HG03565 (cell line): ENCODE results near the gene PECR.

ENCODE experiments used
- ATAC-seq: cut with Tn5 transposase; IDR thresholded peaks from one replicate; pipeline ENCODE4 v1.9.1; 2021; ENCODE audit warnings: mild to moderate bottlenecking, moderate library complexity; ENCODE audit not compliant: unreplicated experiment

Gene PECR

DNA sequence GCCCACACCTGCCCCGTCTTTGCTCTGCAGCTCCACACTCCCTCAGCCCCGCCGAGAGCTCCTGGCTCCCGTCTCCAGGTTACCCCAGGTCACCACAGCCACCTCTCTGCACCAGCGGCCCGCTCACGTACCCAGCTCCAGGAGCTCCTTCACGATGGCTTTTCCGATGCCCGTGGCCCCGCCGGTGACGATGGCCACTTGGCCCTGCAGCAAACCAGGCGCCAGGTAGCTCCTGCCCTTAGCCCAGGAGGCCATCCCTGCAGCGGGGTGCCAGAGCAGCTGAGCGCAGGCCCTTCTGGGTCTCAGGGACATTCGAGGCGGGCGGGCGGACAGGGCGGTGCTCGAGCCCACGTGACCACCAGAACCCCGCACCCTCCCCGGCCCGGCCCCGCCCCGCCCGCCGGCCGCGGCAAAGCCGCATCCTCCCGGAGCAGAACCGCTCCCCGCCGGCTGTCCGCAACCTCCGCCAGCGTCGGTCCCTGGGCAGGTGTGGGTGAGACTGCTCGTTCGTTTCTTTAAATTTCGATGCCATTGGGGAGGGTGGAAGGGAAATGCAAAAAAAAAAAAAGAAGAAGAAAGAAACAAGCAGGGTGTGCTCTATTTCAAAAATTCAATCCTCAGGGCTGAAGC is at the start of gene PECR, which contains the start of gene TMEM169:
Gene PECR (minus strand): TSS at position 323 of the 630 bp plus-strand sequence. CDS start 68 bp downstream, at position 255.
Gene TMEM169 (plus strand): TSS at position 433 of the 630 bp plus-strand sequence. CDS start 14,045 bp downstream, outside the sequence.
- peak; percentile 81 for ATAC-seq

- ATAC-seq: no peak
These were observed 48.9 kb upstream of the PECR start for GRCh38 chr2:216130346-216130971.

- no peak for ATAC-seq
These were observed 45.3 kb upstream of the PECR start for GRCh38 chr2:216126943-216127342.

- no peak for ATAC-seq
These were observed 39.6 kb upstream of the PECR start for GRCh38 chr2:216121255-216121654.

DNA sequence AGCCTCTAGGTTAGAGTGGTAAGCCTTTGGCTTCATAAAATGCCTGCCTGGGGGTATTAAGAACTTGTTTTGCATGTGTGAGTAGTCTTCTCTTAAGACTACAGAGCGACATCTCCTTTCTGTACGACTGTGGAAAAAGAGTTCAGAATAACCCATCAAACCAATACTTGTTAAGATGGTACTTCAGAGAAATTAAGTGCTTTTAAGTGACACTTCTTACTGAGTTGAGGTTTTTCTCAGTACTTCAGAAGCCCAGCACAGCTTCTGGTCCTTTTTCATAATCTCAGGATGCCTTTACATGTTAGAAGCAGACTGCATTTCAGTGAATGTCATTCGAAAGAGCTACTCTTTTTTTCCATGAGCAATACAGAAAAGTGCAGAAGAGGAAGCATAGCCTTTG is 38.4 kb upstream of the PECR start:
- ATAC-seq: no peak

- no peak for ATAC-seq
These were observed 37.5 kb upstream of the PECR start for GRCh38 chr2:216119146-216119545.

- ATAC-seq: no peak
These were observed 36.9 kb upstream of the PECR start for GRCh38 chr2:216118474-216118873.

DNA sequence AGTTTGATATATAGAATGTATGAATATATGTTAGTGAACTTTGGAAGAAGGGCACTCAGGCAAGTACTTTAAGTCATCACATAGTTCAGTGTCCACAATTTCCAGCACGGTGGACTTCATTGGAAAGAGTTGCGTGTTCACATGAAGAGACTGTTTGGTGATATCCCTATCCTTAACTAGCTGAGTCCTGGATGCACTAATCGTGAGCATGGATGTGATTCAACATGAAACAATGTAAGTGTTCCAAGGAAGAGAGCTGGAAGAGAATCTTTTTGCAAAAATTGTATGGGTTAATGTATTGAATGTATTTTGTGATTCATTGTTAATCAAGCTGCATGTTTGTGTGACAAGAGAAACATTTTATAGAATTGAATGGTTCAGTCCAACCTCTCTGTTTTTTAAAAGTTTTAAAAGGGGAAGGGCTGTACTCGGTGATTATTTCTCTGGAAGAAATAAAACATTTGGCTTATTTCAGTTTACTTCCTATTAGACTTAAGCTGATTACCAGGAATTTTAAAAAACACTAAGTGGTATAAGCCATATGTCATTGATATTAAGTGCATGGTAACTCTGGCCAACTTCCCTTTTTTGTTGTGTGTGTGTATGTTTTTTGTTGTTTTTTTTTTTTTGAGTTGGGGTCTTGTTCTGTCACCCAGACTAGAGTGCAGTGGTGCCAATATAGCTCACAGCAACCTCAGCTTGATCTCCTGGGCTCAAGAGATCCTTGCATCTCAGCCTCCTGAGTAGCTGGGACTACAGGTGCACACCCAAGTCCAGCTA is 36.1 kb upstream of the PECR start:
- ATAC-seq: no peak

DNA sequence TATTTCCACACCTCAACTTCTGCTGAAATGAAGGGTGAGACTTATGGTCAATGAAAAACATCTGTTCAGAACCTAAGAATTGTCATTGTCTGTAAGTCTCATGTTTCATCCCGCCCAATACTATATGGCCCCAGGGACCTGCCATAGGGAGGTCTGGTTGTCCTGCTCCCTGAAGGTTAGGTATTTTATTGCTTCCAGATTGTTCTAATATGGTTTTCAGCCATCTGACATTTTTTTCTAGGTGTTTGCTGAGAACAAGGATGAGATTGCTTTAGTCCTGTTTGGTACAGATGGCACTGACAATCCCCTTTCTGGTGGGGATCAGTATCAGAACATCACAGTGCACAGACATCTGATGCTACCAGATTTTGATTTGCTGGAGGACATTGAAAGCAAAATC is 34.8 kb upstream of the PECR start:
- ATAC-seq: no peak

GRCh38 chr2:216114714-216115531 is 33.3 kb upstream of the PECR start:
- peak; percentile 32 for ATAC-seq

GRCh38 chr2:216114382-216114713 is 32.7 kb upstream of the PECR start:
- no peak for ATAC-seq

GRCh38 chr2:216113572-216113971 is 32.0 kb upstream of the PECR start:
- ATAC-seq: peak; percentile 64

DNA sequence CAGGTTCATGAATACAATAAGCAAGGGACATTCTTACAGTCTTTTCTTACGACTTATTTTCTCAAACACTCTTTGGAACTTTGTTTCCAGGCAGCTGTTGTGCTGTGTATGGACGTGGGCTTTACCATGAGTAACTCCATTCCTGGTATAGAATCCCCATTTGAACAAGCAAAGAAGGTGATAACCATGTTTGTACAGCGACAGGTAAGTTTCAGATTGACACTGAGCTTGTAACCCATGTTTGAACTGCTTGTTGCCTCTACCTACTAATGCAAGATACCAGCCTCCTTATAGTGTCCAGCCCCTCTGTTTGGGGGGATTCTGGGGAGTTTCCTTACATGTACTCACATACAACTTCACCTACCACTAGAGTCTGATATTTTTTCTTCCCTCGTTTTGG is 31.3 kb upstream of the PECR start:
- ATAC-seq: no peak

GRCh38 chr2:216111122-216111521 is 29.5 kb upstream of the PECR start:
- no peak for ATAC-seq

GRCh38 chr2:216110620-216111019 is 29.0 kb upstream of the PECR start:
- no peak for ATAC-seq

GRCh38 chr2:216109962-216110614 is 28.5 kb upstream of the PECR start:
- no peak for ATAC-seq

DNA sequence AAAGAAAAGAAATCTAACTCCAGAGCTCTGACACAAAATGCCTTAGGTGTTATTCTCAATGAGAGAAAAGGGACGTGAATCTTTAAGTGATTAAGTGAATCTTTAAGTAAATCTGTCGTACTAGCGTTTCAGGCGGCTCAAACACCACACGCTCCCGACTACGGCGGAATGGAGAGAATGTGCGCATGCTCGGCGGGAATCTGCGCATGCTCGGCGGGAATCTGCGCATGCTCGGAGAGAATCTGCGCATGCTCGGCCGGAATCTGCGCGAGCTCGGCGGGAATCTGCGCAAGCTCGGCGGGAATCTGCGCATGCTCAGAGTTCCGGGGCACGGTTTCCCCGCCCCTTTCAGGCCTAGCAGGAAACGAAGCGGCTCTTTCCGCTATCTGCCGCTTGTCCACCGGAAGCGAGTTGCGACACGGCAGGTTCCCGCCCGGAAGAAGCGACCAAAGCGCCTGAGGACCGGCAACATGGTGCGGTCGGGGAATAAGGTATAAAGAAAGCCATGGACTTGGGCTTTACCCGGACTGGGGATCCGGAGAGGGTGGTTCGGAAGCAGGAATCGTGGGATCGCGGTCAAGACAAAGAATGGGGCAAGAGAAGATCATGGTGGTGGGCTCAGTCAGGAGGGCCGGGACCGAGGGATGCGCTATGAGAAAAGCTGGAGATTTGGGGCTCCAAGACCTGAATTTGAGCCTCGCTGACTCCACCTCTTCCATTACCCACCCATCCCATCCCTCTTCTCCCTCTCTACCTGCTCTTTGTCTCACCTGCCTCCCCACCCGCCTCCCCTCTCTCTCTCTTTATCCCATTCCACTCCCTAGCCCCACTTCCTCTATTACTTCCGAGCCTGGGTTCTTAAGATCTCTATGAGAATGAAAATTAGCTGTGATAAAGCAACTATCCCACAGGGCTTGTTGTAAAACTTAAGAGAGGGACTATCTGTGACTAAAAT is 27.6 kb upstream of the PECR start, which contains the start of gene XRCC5:
Gene XRCC5 (plus strand): TSS at position 382 of the 955 bp plus-strand sequence. CDS start 89 bp downstream, at position 471.
- peak; percentile 38 for ATAC-seq

DNA sequence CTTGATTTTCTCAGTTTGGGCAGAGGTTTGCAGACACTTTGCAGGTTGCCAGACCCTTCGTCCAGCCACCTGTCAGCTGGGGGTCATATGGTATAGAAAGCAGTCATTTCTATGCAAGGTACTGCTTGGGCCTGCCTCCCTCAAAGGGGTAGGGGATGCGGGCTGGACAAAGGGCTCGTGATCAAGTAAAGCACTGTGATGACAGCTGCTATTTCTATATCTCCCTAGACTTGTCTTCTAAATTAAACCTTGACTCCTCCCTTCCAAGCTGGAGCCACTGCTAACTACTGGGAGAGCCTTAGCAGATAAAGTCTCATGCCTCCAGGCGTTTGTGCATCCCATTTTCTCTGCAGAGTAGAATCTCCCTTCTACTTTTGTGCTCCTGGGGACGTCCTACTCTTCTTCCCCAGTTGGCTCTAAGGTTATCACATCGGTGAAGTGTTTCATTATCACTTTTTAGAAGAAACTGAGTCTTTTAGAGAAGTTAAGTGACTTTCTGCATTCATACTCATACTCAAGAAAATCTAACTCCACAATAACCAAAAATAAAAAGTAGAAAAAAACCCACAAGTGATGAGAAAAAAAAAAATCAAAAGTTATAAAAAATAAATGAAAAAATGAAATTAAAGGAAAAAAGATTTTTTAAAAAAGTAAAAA is 26.8 kb upstream of the PECR start:
- no peak for ATAC-seq

- ATAC-seq: no peak
These were observed 26.2 kb upstream of the PECR start for GRCh38 chr2:216107760-216108159.
